WI38 (cell line): ENCODE results near the gene TMCC1.

ENCODE experiments used
- H3K4me3 ChIP-seq: 2 replicates; pipeline ENCODE4 v1.5.1; 2011; ENCODE audit warnings: low read depth, mild to moderate bottlenecking, control low read depth, low read length
- CTCF ChIP-seq: IDR thresholded peaks from 2 replicates; pipeline ENCODE4 v1.5.1; 2012; ENCODE audit warnings: low read depth, mild to moderate bottlenecking, control low read depth, low read length

Gene TMCC1

GRCh38 chr3:129604767-129605166 is 288.7 kb downstream of the TMCC1 start:
- no peak for TF ChIP-seq CTCF
- peak overlapping the region; percentile 61 for H3K4me3 ChIP-seq

- H3K4me3 ChIP-seq, result peak overlapping the region; percentile 61
- TF ChIP-seq CTCF, result no peak
Observed at GRCh38 chr3:129603991-129604749, 289.3 kb downstream of the TMCC1 start.

- no peak overlapping the region for H3K4me3 ChIP-seq
- no peak for TF ChIP-seq CTCF
Observed at GRCh38 chr3:129603561-129603942, 290.0 kb downstream of the TMCC1 start.

- TF ChIP-seq CTCF, result no peak
- no peak overlapping the region for H3K4me3 ChIP-seq
Observed at GRCh38 chr3:129602730-129603560, 290.6 kb downstream of the TMCC1 start.

GRCh38 chr3:129602309-129602708 is 291.2 kb downstream of the TMCC1 start:
- no peak for TF ChIP-seq CTCF
- no peak overlapping the region for H3K4me3 ChIP-seq

- no peak for TF ChIP-seq CTCF
- no peak overlapping the region for H3K4me3 ChIP-seq
Observed at GRCh38 chr3:129601713-129602112, 291.8 kb downstream of the TMCC1 start.

- no peak for TF ChIP-seq CTCF
- H3K4me3 ChIP-seq, result no peak overlapping the region
Observed at GRCh38 chr3:129600348-129600747, 293.2 kb downstream of the TMCC1 start.
